Trophoblast cell (in vitro differentiated cells and primary cell): ENCODE data around the gene PECR.
"Not testable (repeated sequence)": the region's sequence is repeated elsewhere in the genome, so short reads cannot be mapped to it uniquely, and the experiment has no call there.

Source experiments
- DNase-seq, 2 donors: peaks; one replicate each; pipeline ENCODE4 v3.0.0-alpha.2; 2016
- H2AFZ ChIP-seq: 2 replicates; pipeline ENCODE4 v1.6.1; 2013; ENCODE audit warnings: low read length, moderate library complexity, mild to moderate bottlenecking; ENCODE audit not compliant: insufficient read depth, poor library complexity
- H2AK5ac ChIP-seq: 2 replicates; pipeline ENCODE4 v1.6.1; 2013; ENCODE audit warnings: mild to moderate bottlenecking, low read length
- H2BK120ac ChIP-seq: 2 replicates; pipeline ENCODE4 v1.6.1; 2013; ENCODE audit warnings: low read length, mild to moderate bottlenecking, moderate library complexity; ENCODE audit not compliant: insufficient read depth, poor library complexity
- H2BK12ac ChIP-seq: 2 replicates; pipeline ENCODE4 v1.6.1; 2013; ENCODE audit warnings: mild to moderate bottlenecking, low read length, moderate library complexity
- H2BK5ac ChIP-seq: 2 replicates; pipeline ENCODE4 v1.6.1; 2013; ENCODE audit warnings: low read length, low read depth, moderate library complexity, mild to moderate bottlenecking; ENCODE audit not compliant: poor library complexity
- H3K14ac ChIP-seq: 2 replicates; pipeline ENCODE4 v1.6.1; 2013; ENCODE audit warnings: mild to moderate bottlenecking, low read length
- H3K18ac ChIP-seq: 2 replicates; pipeline ENCODE4 v1.6.1; 2013; ENCODE audit warnings: mild to moderate bottlenecking, low read length
- H3K23ac ChIP-seq: 2 replicates; pipeline ENCODE4 v1.6.1; 2013; ENCODE audit warnings: low read length
- H3K27ac ChIP-seq: 2 replicates; pipeline ENCODE4 v1.5.1; 2013; ENCODE audit warnings: low read depth, mild to moderate bottlenecking, inconsistent platforms, low read length, moderate library complexity
- H3K27me3 ChIP-seq: 2 replicates; pipeline ENCODE4 v1.6.1; 2013; ENCODE audit warnings: inconsistent platforms, mild to moderate bottlenecking, low read length, moderate library complexity; ENCODE audit not compliant: insufficient read depth
- H3K36me3 ChIP-seq, 2 experiments: 1 replicate in 1 of 2; 2 replicates in 1 of 2; pipeline ENCODE4 v1.6.1; 2013; ENCODE audit warnings: low read length in 2 of 2, mild to moderate bottlenecking in 2 of 2, moderate library complexity in 1 of 2; ENCODE audit not compliant: insufficient read depth in 2 of 2, control insufficient read depth in 1 of 2
- H3K4ac ChIP-seq: 2 replicates; pipeline ENCODE4 v1.6.1; 2013; ENCODE audit warnings: low read depth, mild to moderate bottlenecking, low read length, moderate library complexity
- H3K4me1 ChIP-seq, 2 experiments: 1 replicate in 1 of 2; 2 replicates in 1 of 2; pipeline ENCODE4 v1.6.1; 2013; ENCODE audit warnings: low read length in 2 of 2, mild to moderate bottlenecking in 2 of 2, moderate library complexity in 1 of 2; ENCODE audit not compliant: insufficient read depth in 2 of 2, control insufficient read depth in 1 of 2
- H3K4me2 ChIP-seq: 2 replicates; pipeline ENCODE4 v1.6.1; 2013; ENCODE audit warnings: inconsistent platforms, mild to moderate bottlenecking, low read length, moderate library complexity
- H3K4me3 ChIP-seq: 2 replicates; pipeline ENCODE4 v1.5.1; 2013; ENCODE audit warnings: mild to moderate bottlenecking, low read depth, low read length, inconsistent platforms
- H3K79me1 ChIP-seq: one replicate; pipeline ENCODE4 v1.6.1; 2013; ENCODE audit warnings: low read length
- H3K79me2 ChIP-seq: 2 replicates; pipeline ENCODE4 v1.6.1; 2013; ENCODE audit warnings: low read length, mild to moderate bottlenecking; ENCODE audit not compliant: control insufficient read depth, insufficient read depth, poor library complexity
- H3K9ac ChIP-seq: 2 replicates; pipeline ENCODE4 v1.6.1; 2013; ENCODE audit warnings: mild to moderate bottlenecking, low read length
- H3K9me3 ChIP-seq: 2 replicates; pipeline ENCODE4 v1.6.1; 2013; ENCODE audit warnings: low read depth, mild to moderate bottlenecking, control low read depth, inconsistent platforms, low read length; ENCODE audit not compliant: insufficient read depth
- H4K12ac ChIP-seq: 2 replicates; pipeline ENCODE4 v1.6.1; 2013; ENCODE audit warnings: low read depth, mild to moderate bottlenecking, low read length, moderate library complexity
- H4K8ac ChIP-seq: 2 replicates; pipeline ENCODE4 v1.6.1; 2013; ENCODE audit warnings: low read depth, mild to moderate bottlenecking, low read length, moderate library complexity
- H4K91ac ChIP-seq: one replicate; pipeline ENCODE4 v1.6.1; 2013; ENCODE audit warnings: low read depth, mild to moderate bottlenecking, low read length, moderate library complexity
- WGBS: extraction: QIAGEN DNeasy Blood & Tissue Kit; methylation state at CpG from one replicate; pipeline ENCODE4 v1.1.7; 2013; ENCODE audit warnings: missing lambda C conversion rate; ENCODE audit not compliant: insufficient read length, insufficient coverage; ENCODE audit errors: extremely low coverage; 5-methylcytosine and 5-hydroxymethylcytosine counted together

The PECR gene

GRCh38 chr2:216081012-216081411, 597 bp downstream of the PECR start:
- no peak overlapping the region for H3K9ac ChIP-seq
- H3K4me2 ChIP-seq, result peak overlapping the region; percentile 98
- no peak overlapping the region for H3K27ac ChIP-seq
- no peak overlapping the region for H2AFZ ChIP-seq
- no peak overlapping the region for H2BK120ac ChIP-seq
- H3K4ac ChIP-seq, result no peak overlapping the region
- no peak overlapping the region for H2BK5ac ChIP-seq
- no peak overlapping the region for H3K18ac ChIP-seq
- H3K79me2 ChIP-seq, result no peaks in the 10 kb centered on the region
- H3K79me1 ChIP-seq, result peaks cover 4% of the 10 kb centered on the region
- H3K36me3 ChIP-seq, result no peaks in the 10 kb centered on the region
- no peak overlapping the region for H4K91ac ChIP-seq
- no peak overlapping the region for H2AK5ac ChIP-seq
- no peak overlapping the region for H3K14ac ChIP-seq
- peaks cover 2% of the 10 kb centered on the region for H3K9me3 ChIP-seq
- H3K4me3 ChIP-seq, result no peak overlapping the region
- H4K8ac ChIP-seq, result peak overlapping the region; percentile 64
- no peak for DNase-seq
- no CpG with 5 or more reads among the region's 1 CpG for WGBS
- H3K4me1 ChIP-seq, result peaks cover 0 to 4% of the 10 kb centered on the region in 2 experiments
- no peak overlapping the region for H4K12ac ChIP-seq
- no peak overlapping the region for H2BK12ac ChIP-seq
- no peaks in the 10 kb centered on the region for H3K27me3 ChIP-seq
- no peak overlapping the region for H3K23ac ChIP-seq

DNA sequence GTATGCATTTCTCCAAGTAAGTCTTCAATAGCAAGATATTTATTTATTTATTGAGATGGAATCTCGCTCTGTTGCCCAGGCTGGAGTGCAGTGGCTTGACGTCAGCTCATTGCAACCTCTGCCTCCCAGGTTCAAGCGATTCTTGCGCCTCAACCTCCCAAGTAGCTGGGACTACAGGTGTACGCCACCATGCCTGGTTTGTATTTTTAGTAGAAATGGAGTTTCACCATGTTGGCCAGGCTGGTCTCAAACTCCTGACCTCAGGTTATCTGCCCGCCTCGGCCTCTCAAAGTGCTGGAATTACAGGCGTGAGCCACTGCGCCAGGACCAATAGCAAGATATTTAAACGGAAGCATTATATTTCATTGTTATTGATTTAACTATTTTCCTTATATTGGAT, 1.6 kb downstream of the PECR start:
- H2BK12ac ChIP-seq, H2AK5ac ChIP-seq, DNase-seq, H3K23ac ChIP-seq, H3K79me1 ChIP-seq, H3K18ac ChIP-seq, H4K12ac ChIP-seq, H2BK5ac ChIP-seq, H4K8ac ChIP-seq, H2BK120ac ChIP-seq, H3K9ac ChIP-seq, H3K4me1 ChIP-seq, H3K4me3 ChIP-seq, H2AFZ ChIP-seq, H3K4me2 ChIP-seq, H3K36me3 ChIP-seq, H3K4ac ChIP-seq, H3K9me3 ChIP-seq, H3K27me3 ChIP-seq, H3K14ac ChIP-seq, H3K79me2 ChIP-seq, H3K27ac ChIP-seq, H4K91ac ChIP-seq: not testable (repeated sequence)
- WGBS, result no CpG with 5 or more reads among the region's 10 CpGs

DNA sequence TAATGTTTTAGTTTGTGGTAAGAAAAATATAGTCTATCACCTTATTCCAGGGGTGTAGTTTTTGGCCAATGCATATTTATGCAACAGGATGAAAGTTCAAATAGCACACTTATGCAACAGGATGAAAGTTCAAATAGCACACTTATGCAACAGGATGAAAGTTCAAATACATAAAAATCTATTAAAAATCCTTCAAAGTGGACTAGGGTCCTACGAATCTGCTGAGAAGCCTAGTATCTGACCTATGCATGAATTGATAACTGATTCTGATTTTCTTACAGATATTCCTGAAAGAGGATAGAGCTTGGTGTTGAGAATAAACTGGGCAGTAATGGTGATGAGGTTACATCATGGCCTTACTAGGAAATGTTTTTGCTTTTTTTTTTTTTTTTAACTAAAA, 2.8 kb downstream of the PECR start:
- H3K27me3 ChIP-seq, result no peaks in the 10 kb centered on the region
- no peak overlapping the region for H3K14ac ChIP-seq
- no peak overlapping the region for H4K12ac ChIP-seq
- H2AK5ac ChIP-seq, result no peak overlapping the region
- H2BK120ac ChIP-seq, result no peak overlapping the region
- H3K4me2 ChIP-seq, result no peak overlapping the region
- peaks cover 0 to 3% of the 10 kb centered on the region in 2 experiments for H3K4me1 ChIP-seq
- no peak overlapping the region for H3K18ac ChIP-seq
- no peak overlapping the region for H2AFZ ChIP-seq
- no peak overlapping the region for H3K9ac ChIP-seq
- H2BK12ac ChIP-seq, result no peak overlapping the region
- no peak overlapping the region for H3K23ac ChIP-seq
- no peak overlapping the region for H2BK5ac ChIP-seq
- H4K8ac ChIP-seq, result no peak overlapping the region
- no peak overlapping the region for H3K4me3 ChIP-seq
- H3K36me3 ChIP-seq, result no peaks in the 10 kb centered on the region
- peaks cover 2% of the 10 kb centered on the region for H3K9me3 ChIP-seq
- no peak for DNase-seq
- no peaks in the 10 kb centered on the region for H3K79me2 ChIP-seq
- WGBS, result no CpG with 5 or more reads among the region's 1 CpG
- H3K27ac ChIP-seq, result no peak overlapping the region
- H4K91ac ChIP-seq, result no peak overlapping the region
- peaks cover 4% of the 10 kb centered on the region for H3K79me1 ChIP-seq
- H3K4ac ChIP-seq, result no peak overlapping the region

DNA sequence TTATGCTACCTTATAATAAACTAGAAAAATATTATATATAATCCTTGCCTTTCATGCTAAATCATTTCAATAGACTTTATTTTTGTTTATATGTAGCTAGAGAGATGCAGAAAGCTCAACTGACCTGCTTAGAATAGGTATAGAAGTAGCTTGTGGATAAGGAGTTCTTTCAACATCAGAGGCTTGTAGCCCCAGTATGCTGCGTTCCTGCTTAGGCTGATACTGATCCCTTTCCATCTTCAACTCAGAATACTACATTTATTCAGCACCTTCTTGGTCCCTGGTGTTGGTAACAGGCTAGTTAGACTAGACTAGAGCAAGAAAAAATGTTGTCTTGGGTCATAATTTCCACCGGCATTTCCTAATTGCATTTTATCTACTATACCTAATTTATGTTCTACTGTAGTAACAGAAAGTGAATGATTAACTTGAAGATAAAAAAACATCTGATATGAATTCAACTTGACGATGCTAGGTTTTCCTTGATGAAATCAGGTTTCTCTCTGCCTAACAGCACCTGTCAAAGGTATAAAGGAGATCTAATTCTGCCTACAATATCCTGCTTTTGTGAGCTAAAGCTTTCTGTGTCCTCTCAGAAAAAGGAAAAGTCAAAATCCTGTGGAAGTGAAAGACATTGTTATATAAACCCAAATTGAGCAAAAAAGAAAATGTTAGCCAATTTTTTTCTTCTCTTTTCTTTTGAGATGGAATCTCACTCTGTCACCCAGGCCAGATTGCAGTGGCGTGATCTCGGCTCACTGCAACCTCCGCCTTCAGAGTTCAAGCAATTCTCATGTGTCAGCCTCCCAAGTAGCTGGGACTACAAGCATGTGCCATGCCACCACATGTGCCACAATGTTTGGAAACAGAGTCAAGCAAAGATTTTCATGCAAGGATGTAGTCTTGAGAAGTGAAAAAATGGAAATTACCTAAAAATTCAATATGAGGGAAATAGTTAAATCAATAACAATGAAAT, 5.8 kb downstream of the PECR start:
- Histone ChIP-seq H3K9ac (no peak overlapping the region), H3K27ac (no peak overlapping the region), H3K4me3 (no peak overlapping the region), H3K36me3 (no peaks in the 10 kb centered on the region), H2AFZ (no peak overlapping the region), H4K12ac (no peak overlapping the region), H3K14ac (no peak overlapping the region), H4K8ac (no peak overlapping the region), H3K18ac (no peak overlapping the region), H3K79me2 (no peaks in the 10 kb centered on the region), H3K4me2 (no peak overlapping the region), H2AK5ac (no peak overlapping the region), H3K79me1 (no peaks in the 10 kb centered on the region), H2BK12ac (no peak overlapping the region), H2BK5ac (no peak overlapping the region), H3K4me1 (no peaks in the 10 kb centered on the region), H3K4ac (no peak overlapping the region), H2BK120ac (no peak overlapping the region), H3K9me3 (no peaks in the 10 kb centered on the region), H3K27me3 (no peaks in the 10 kb centered on the region), H4K91ac (no peak overlapping the region), H3K23ac (no peak overlapping the region)
- WGBS, result no CpG with 5 or more reads among the region's 6 CpGs
- DNase-seq, result no peak
